ENCODE measurements around the gene CYYR1. TPM values are rescaled to one million over a fixed set of nuclear protein-coding genes. Genes with fewer than 3 reads are reported as not detected.

Gene CYYR1
- total RNA-seq, 1 experiment from 2014 or later: 13.6 TPM

DNA sequence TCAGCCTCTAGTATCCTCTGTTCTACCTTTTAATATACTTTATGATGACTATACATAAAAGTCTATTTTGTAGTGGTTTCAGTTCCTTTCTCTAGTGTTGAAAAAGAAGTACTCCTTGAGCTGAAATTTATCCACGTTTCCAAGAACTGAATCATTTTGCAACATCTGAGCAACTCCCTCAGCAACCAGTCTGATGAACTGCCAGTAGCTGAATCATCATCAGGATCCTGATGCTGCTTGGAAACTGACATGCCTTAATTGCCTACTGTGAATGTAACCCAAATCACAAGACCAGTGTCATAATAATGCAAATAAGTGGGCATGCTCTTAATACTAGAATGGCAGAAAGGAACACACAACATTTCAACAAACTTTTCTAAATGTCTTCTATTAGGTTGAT lies 103.3 kb downstream of the CYYR1 start:
- Histone ChIP-seq H2AK5ac (ENCODE audit: insufficient read length, low read length) (no peak overlapping the region), H4K91ac (ENCODE audit: insufficient read length, low read depth, low read length) (no peak overlapping the region), H3K4me2 (ENCODE audit: insufficient read depth, insufficient read length, low read length) (no peak overlapping the region), H3K4me1 (ENCODE audit: insufficient read depth, low read length) (no peaks in the 10 kb centered on the region), H3K9ac (ENCODE audit: extremely low read depth, insufficient read length, low read length) (no peak overlapping the region), H3K23ac (ENCODE audit: insufficient read length, low read depth, low read length) (no peak overlapping the region), H4K5ac (ENCODE audit: insufficient read length, low read depth, low read length) (no peak overlapping the region), H3K79me2 (ENCODE audit: insufficient read depth, low read length) (no peaks in the 10 kb centered on the region), H3K79me1 (ENCODE audit: insufficient read depth, low read depth, low read length, poor library complexity, severe bottlenecking) (no peaks in the 10 kb centered on the region), H3T11ph (ENCODE audit: low read length) (no peak overlapping the region), H2BK12ac (ENCODE audit: insufficient read length, low read depth, low read length) (no peak overlapping the region), H2BK5ac (ENCODE audit: insufficient read length, low read length) (no peak overlapping the region), H3K27me3 (ENCODE audit: insufficient read depth, low read length) (no peaks in the 10 kb centered on the region), H3K14ac (ENCODE audit: insufficient read depth, low read length) (no peak overlapping the region), H3K27ac (ENCODE audit: insufficient read length, low read depth, low read length) (no peak overlapping the region), H3K56ac (ENCODE audit: insufficient read length, low read depth, low read length) (no peak overlapping the region), H4K20me1 (ENCODE audit: control insufficient read depth, insufficient read depth, insufficient read length) (no peaks in the 10 kb centered on the region), H2BK20ac (ENCODE audit: low read depth, low read length, poor library complexity, severe bottlenecking) (no peak overlapping the region), H3K23me2 (ENCODE audit: insufficient read length, low read depth, low read length, poor library complexity, severe bottlenecking) (no peaks in the 10 kb centered on the region), H4K8ac (replicated peaks; ENCODE audit: insufficient read length, low read depth, low read length) (no peak overlapping the region), H3K4ac (ENCODE audit: low read depth, low read length) (no peak overlapping the region), H2AFZ (ENCODE audit: low read length) (no peak overlapping the region), H2BK120ac (ENCODE audit: low read depth, low read length, poor library complexity, severe bottlenecking) (no peak overlapping the region), H3K18ac (ENCODE audit: insufficient read length, low read depth, low read length) (no peak overlapping the region), H2BK15ac (ENCODE audit: low read depth, low read length) (no peak overlapping the region), H3K9me3 (ENCODE audit: control insufficient read depth, low read depth, low read length) (no peaks in the 10 kb centered on the region)
- TF ChIP-seq, protein P1, sequence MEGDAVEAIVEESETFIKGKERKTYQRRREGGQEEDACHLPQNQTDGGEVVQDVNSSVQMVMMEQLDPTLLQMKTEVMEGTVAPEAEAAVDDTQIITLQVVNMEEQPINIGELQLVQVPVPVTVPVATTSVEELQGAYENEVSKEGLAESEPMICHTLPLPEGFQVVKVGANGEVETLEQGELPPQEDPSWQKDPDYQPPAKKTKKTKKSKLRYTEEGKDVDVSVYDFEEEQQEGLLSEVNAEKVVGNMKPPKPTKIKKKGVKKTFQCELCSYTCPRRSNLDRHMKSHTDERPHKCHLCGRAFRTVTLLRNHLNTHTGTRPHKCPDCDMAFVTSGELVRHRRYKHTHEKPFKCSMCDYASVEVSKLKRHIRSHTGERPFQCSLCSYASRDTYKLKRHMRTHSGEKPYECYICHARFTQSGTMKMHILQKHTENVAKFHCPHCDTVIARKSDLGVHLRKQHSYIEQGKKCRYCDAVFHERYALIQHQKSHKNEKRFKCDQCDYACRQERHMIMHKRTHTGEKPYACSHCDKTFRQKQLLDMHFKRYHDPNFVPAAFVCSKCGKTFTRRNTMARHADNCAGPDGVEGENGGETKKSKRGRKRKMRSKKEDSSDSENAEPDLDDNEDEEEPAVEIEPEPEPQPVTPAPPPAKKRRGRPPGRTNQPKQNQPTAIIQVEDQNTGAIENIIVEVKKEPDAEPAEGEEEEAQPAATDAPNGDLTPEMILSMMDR (conservative IDR thresholded peaks at IDR 0.05): no peak
- no CpG with 5 or more reads among the region's 1 CpG for WGBS (ENCODE audit: extremely low coverage, insufficient read length, low lambda C conversion rate)
- Mint-ChIP-seq H3K4me3 (no peak overlapping the region), H3K36me3 (ENCODE audit: insufficient read depth in 1 of 3, low read depth in 3 of 3) (peaks cover 5 to 11% (median 7%) of the 10 kb centered on the region in 3 experiments; a peak in 6 of 7 replicates), H3K27me3 (ENCODE audit: low read depth) (no peaks in the 10 kb centered on the region), H3K4me1 (no peaks in the 10 kb centered on the region), H3K9me3 (no peaks in the 10 kb centered on the region), H3K27ac (no peak overlapping the region)
- no peak for DNase-seq
